GM12865 (cell line): Measurements from ENCODE around the gene ZNF846.
"Not testable (repeated sequence)": the region's sequence is repeated elsewhere in the genome, so short reads cannot be mapped to it uniquely, and the experiment has no call there.

Source experiments
- DNase-seq: peaks from one replicate; pipeline ENCODE4 v3.0.0; 2010; ENCODE audit warnings: low read depth
- H3K4me3 ChIP-seq: 2 replicates; pipeline ENCODE4 v1.5.1; 2011; ENCODE audit warnings: mild to moderate bottlenecking, low read depth, low read length, control low read depth
- TF ChIP-seq, protein P1 (sequence below): IDR thresholded peaks from 2 replicates; pipeline ENCODE4 v1.5.1; 2011; ENCODE audit warnings: low read length, control low read depth, low read depth, inconsistent platforms; ENCODE audit not compliant: insufficient read depth; ENCODE audit errors: missing control alignments

Gene ZNF846

GRCh38 chr19:9727644-9728043, 40.9 kb downstream of the ZNF846 start:
- H3K4me3 ChIP-seq = no peak overlapping the region
- DNase-seq = no peak
- TF ChIP-seq, protein P1, sequence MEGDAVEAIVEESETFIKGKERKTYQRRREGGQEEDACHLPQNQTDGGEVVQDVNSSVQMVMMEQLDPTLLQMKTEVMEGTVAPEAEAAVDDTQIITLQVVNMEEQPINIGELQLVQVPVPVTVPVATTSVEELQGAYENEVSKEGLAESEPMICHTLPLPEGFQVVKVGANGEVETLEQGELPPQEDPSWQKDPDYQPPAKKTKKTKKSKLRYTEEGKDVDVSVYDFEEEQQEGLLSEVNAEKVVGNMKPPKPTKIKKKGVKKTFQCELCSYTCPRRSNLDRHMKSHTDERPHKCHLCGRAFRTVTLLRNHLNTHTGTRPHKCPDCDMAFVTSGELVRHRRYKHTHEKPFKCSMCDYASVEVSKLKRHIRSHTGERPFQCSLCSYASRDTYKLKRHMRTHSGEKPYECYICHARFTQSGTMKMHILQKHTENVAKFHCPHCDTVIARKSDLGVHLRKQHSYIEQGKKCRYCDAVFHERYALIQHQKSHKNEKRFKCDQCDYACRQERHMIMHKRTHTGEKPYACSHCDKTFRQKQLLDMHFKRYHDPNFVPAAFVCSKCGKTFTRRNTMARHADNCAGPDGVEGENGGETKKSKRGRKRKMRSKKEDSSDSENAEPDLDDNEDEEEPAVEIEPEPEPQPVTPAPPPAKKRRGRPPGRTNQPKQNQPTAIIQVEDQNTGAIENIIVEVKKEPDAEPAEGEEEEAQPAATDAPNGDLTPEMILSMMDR = no peak

GRCh38 chr19:9725508-9726201, 42.9 kb downstream of the ZNF846 start:
- DNase-seq, H3K4me3 ChIP-seq: not testable (repeated sequence)

DNA sequence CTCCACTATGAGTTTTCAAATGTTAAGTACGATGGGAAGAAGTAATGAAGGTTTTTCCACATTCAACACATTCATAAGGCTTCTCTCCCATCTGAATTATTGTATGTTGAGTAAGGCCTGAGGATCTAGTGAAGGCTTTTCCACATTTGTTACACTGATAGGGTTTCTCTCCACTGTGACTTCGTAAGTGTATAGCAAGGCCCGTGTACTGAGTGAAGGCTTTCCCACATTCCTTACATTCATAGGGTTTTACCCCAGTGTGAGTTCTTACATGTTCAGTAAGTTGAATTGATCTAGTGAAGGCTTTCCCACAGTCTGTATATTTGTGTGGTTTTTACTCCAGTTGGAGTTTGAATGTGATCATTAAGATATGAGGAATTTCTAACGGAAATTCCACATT, 44.4 kb downstream of the ZNF846 start:
- no peak for DNase-seq
- H3K4me3 ChIP-seq = no peak overlapping the region
- TF ChIP-seq, protein P1 = no peak

DNA sequence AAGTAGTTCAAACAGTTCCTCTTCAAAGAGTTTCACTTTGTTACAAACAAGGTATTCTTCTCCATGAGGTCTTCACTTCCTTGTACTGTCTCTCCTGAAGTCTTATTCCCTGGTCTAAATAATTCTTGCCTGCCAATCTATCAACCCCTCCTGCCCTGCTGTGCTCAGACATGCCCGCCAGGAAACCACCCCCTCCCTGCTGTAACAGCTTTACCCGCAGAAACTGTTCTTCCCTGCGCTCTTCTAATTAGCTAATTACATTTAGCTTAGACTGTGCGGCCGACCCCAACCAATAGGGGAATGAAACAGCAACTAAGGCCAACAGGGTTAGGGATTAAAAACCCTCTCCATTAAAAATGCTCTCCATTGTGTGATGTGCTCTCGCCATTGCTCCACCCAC, 46.7 kb downstream of the ZNF846 start:
- no peak for DNase-seq
- TF ChIP-seq, protein P1 = no peak
- no peak overlapping the region for H3K4me3 ChIP-seq

DNA sequence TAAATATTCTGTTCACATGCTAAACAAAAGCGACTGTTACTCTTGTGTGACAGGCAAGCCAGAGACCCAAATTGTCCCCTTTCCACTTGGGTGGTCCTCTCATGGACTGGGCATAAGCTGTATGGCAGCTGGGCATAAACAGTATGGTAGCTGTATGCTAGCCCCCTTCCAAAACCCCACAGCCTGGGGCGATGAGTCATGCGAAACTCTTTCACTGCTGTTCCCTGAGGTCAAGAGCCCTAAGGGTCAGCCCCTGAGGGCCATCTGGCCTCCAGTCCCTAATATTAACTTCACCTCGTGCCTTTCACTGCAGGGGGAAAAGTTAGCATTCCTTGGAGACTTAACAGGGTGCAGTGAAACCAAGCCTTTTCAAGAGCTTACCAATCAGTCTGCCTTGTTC, 48.0 kb downstream of the ZNF846 start:
- no peak for DNase-seq
- H3K4me3 ChIP-seq = no peak overlapping the region

GRCh38 chr19:9711815-9712214, 56.7 kb downstream of the ZNF846 start:
- no peak for DNase-seq
- TF ChIP-seq, protein P1 = no peak
- no peak overlapping the region for H3K4me3 ChIP-seq

More for the DNA sequence above, 48.0 kb downstream of the ZNF846 start:
- TF ChIP-seq, protein P1 = no peak

- no peak for DNase-seq
- TF ChIP-seq, protein P1 = no peak
- H3K4me3 ChIP-seq = no peak overlapping the region
Observed at GRCh38 chr19:9709305-9709704, 59.2 kb downstream of the ZNF846 start.
